ENCODE results near the gene SLC45A3. TPM values are rescaled to one million over a fixed set of nuclear protein-coding genes. Genes with fewer than 3 reads are reported as not detected.

The SLC45A3 gene
- total and polyA plus RNA-seq, 2 of the 4 experiments (the other 2 are of a cell fraction): 1.4 to 2.5 TPM

GRCh38 chr1:205616563-205617293 lies 63.6 kb downstream of the SLC45A3 start:
- Histone ChIP-seq H3K4ac (ENCODE audit: low read depth, low read length) (no peak overlapping the region), H3K56ac (ENCODE audit: extremely low read depth, insufficient read depth, low read length) (no peak overlapping the region), H3K27me3 (ENCODE audit: control insufficient read depth, insufficient read depth, low read length) (no peaks in the 10 kb centered on the region), H3K79me1 (ENCODE audit: low read depth in 1 of 2, low read length in 2 of 2) (peaks cover 32 to 50% of the 10 kb centered on the region in 2 experiments), H2AK5ac (ENCODE audit: low read depth, low read length) (no peak overlapping the region), H3K4me2 (ENCODE audit: low read depth, low read length) (no peak overlapping the region), H4K5ac (ENCODE audit: low read depth, low read length) (no peak overlapping the region), H3K14ac (replicated peaks; ENCODE audit: low read depth, low read length) (no peak overlapping the region), H3K27ac (ENCODE audit: insufficient read depth, low read length) (no peak overlapping the region), H3K9me1 (ENCODE audit: insufficient read depth, low read length) (peaks cover 6% of the 10 kb centered on the region; the same call in 1 of the 2 replicates), H4K8ac (ENCODE audit: low read depth in 2 of 2, low read length in 2 of 2) (no peak overlapping the region), H3K9ac (ENCODE audit: low read depth, low read length) (no peak overlapping the region), H2AFZ (replicated peaks; ENCODE audit: low read length, poor library complexity) (no peak overlapping the region), H3K36me3 (ENCODE audit: control insufficient read depth, insufficient read depth, low read length) (peaks cover 35% of the 10 kb centered on the region), H3K23ac (ENCODE audit: low read depth, low read length) (no peak overlapping the region), H2BK20ac (ENCODE audit: low read depth, low read length) (no peak overlapping the region), H3K18ac (ENCODE audit: low read depth, low read length) (no peak overlapping the region), H2BK5ac (ENCODE audit: low read depth, low read length, poor library complexity, severe bottlenecking) (no peak overlapping the region), H4K91ac (ENCODE audit: insufficient read depth, low read depth, low read length) (no peak overlapping the region), H2BK120ac (ENCODE audit: low read depth, low read length) (no peak overlapping the region), H2BK15ac (ENCODE audit: low read depth, low read length) (no peak overlapping the region), H3K4me3 (ENCODE audit: insufficient read depth, low read depth, low read length) (no peak overlapping the region), H3K4me1 (ENCODE audit: control insufficient read depth, insufficient read depth, low read length) (no peaks in the 10 kb centered on the region; the same call in 1 of the 2 replicates), H3K9me3 (ENCODE audit: control insufficient read depth, insufficient read depth, low read length) (no peaks in the 10 kb centered on the region), H2AK9ac (replicated peaks; ENCODE audit: low read depth, low read length, poor library complexity) (no peak overlapping the region), H4K20me1 (ENCODE audit: insufficient read depth, low read length) (no peaks in the 10 kb centered on the region; the same call in 1 of the 2 replicates)
- CTCF ChIA-PET: no interaction called here
- intact Hi-C loops (cut with micrococcal nuclease): no loop called here
- dilution Hi-C loops (cut with HindIII; ENCODE audit: low sequenced_read_pairs, unreplicated experiment): no loop called here
- no CpG with 5 or more reads among the region's 1 CpG for WGBS, 2 experiments (ENCODE audit: extremely low coverage in 2 of 2, insufficient read length in 1 of 2)
- BruUV-seq (replicated peaks): no TSS peak
- POLR2A ChIA-PET (ENCODE audit: unreplicated experiment): no interaction called here
- DNase-seq: no peak
- in situ Hi-C loops (cut with MboI; ENCODE audit: low sequenced_read_pairs): no loop called here
- TF ChIP-seq CTCF (conservative IDR thresholded peaks at IDR 0.05; ENCODE audit: low read depth, low read length) (no peak), FOS (IDR thresholded peaks at IDR 0.05; ENCODE audit: low read depth, low read length) (no peak), SMC3 (IDR thresholded peaks at IDR 0.05; ENCODE audit: low read depth, low read length) (no peak), ELK1 (IDR thresholded peaks at IDR 0.05; ENCODE audit: borderline replicate concordance, low read depth, low read length) (no peak), NFE2L2 (IDR thresholded peaks at IDR 0.05; ENCODE audit: low read depth, low read length) (no peak)
- ATAC-seq (ENCODE audit: low read depth): no peak

Measured in IMR-90 (cell line).